Measurements from ENCODE around the gene RRAGA.

GRCh38 chr9:19074229-19074628, 25.0 kb downstream of the RRAGA start:
- TF ChIP-seq CTCF (IDR thresholded peaks at IDR 0.05): no peak
- TF ChIP-seq POLR2A (IDR thresholded peaks at IDR 0.05): no peak
- TF ChIP-seq POLR2AphosphoS5 (IDR thresholded peaks at IDR 0.05; ENCODE audit: insufficient read depth in 1 of 2, low read depth in 1 of 2): no peak

Measured in vagina (tissue), 2 donors.